Astrocyte of the spinal cord (primary cell): ENCODE data around the gene ITK.

Experiments
- DNase-seq: peaks from one replicate; pipeline ENCODE4 v3.0.0; 2011; ENCODE audit warnings: low read depth, low spot score
- H3K4me3 ChIP-seq: 2 replicates; pipeline ENCODE4 v1.5.1; 2011; ENCODE audit warnings: low read depth, mild to moderate bottlenecking, low read length, moderate library complexity
- CTCF ChIP-seq: IDR thresholded peaks from 2 replicates; pipeline ENCODE4 v1.5.1; 2012; ENCODE audit warnings: low read depth, mild to moderate bottlenecking, low read length, inconsistent platforms
- in situ Hi-C: cut with HindIII; loops from 2 replicates; pipeline ENCODE4 v1.10.0; 2017; ENCODE audit warnings: low sequenced_read_pairs

Gene ITK

GRCh38 chr5:157215514-157216167, 35.0 kb downstream of the ITK start:
- no peak for DNase-seq
- no peak for TF ChIP-seq CTCF

GRCh38 chr5:157216391-157217142, 35.9 kb downstream of the ITK start:
- in situ Hi-C loops, result no loop called here
- no peak for DNase-seq
- TF ChIP-seq CTCF, result no peak
- no peak overlapping the region for H3K4me3 ChIP-seq

More at GRCh38 chr5:157215514-157216167, 35.0 kb downstream of the ITK start:
- no peak overlapping the region for H3K4me3 ChIP-seq
- in situ Hi-C loops, result no loop called here

- TF ChIP-seq CTCF, result no peak
- no peak for DNase-seq
- H3K4me3 ChIP-seq, result no peak overlapping the region
- in situ Hi-C loops, result no loop called here
Measured at GRCh38 chr5:157217289-157218024, 36.8 kb downstream of the ITK start.

- TF ChIP-seq CTCF, result no peak
- no peak for DNase-seq
Measured at GRCh38 chr5:157219491-157220271, 39.0 kb downstream of the ITK start.

GRCh38 chr5:157221959-157222358, 41.3 kb downstream of the ITK start:
- no peak for DNase-seq
- no peak for TF ChIP-seq CTCF
- in situ Hi-C loops, result no loop called here
- H3K4me3 ChIP-seq, result no peak overlapping the region

More at GRCh38 chr5:157219491-157220271, 39.0 kb downstream of the ITK start:
- no peak overlapping the region for H3K4me3 ChIP-seq
- in situ Hi-C loops, result no loop called here
